Measurements from ENCODE around the gene AP1B1.

The AP1B1 gene

GRCh38 chr22:29341056-29341848 lies 47.1 kb downstream of the AP1B1 start:
- Histone ChIP-seq H3K4me1 (ENCODE audit: control insufficient read depth, insufficient read depth, low read length, poor library complexity, severe bottlenecking) (peaks cover 4% of the 10 kb centered on the region), H3K9me3 (ENCODE audit: control insufficient read depth, low read length) (no peaks in the 10 kb centered on the region), H3K27ac (ENCODE audit: low read depth, low read length, severe bottlenecking) (no peak overlapping the region), H3K4me3 (ENCODE audit: extremely low read depth, insufficient read depth, low read length, poor library complexity, severe bottlenecking) (no peak overlapping the region), H3K36me3 (ENCODE audit: control insufficient read depth, insufficient read depth, low read length) (peaks cover 83% of the 10 kb centered on the region)
- 95 to 97% methylated on average over 15 to 24 of the region's 25 CpGs for WGBS, 2 experiments (ENCODE audit: insufficient coverage in 2 of 2)

- Histone ChIP-seq H3K9me3 (ENCODE audit: control insufficient read depth, low read length) (no peaks in the 10 kb centered on the region), H3K4me3 (ENCODE audit: extremely low read depth, insufficient read depth, low read length, poor library complexity, severe bottlenecking) (no peak overlapping the region), H3K4me1 (ENCODE audit: control insufficient read depth, insufficient read depth, low read length, poor library complexity, severe bottlenecking) (peaks cover 4% of the 10 kb centered on the region), H3K36me3 (ENCODE audit: control insufficient read depth, insufficient read depth, low read length) (peaks cover 83% of the 10 kb centered on the region), H3K27ac (ENCODE audit: low read depth, low read length, severe bottlenecking) (no peak overlapping the region)
- WGBS, 2 experiments (ENCODE audit: insufficient coverage in 2 of 2) = 99 to 100% methylated on average over 2 to 8 of the region's 8 CpGs
Observed at GRCh38 chr22:29340566-29340965, 47.8 kb downstream of the AP1B1 start.

- H3K9me3 ChIP-seq (ENCODE audit: control insufficient read depth, low read length) = no peaks in the 10 kb centered on the region
- no peak overlapping the region for H3K27ac ChIP-seq (ENCODE audit: low read depth, low read length, severe bottlenecking)
- WGBS, 2 experiments (ENCODE audit: insufficient coverage in 2 of 2) = 95% methylated on average over 13 to 16 of the region's 23 CpGs
- no peak overlapping the region for H3K4me3 ChIP-seq (ENCODE audit: extremely low read depth, insufficient read depth, low read length, poor library complexity, severe bottlenecking)
- peaks cover 4% of the 10 kb centered on the region for H3K4me1 ChIP-seq (ENCODE audit: control insufficient read depth, insufficient read depth, low read length, poor library complexity, severe bottlenecking)
- H3K36me3 ChIP-seq (ENCODE audit: control insufficient read depth, insufficient read depth, low read length) = peaks cover 86% of the 10 kb centered on the region
Observed at GRCh38 chr22:29339381-29340235, 48.8 kb downstream of the AP1B1 start.

GRCh38 chr22:29338398-29338797 lies 50.0 kb downstream of the AP1B1 start:
- WGBS, 2 experiments (ENCODE audit: insufficient coverage in 2 of 2) = 94 to 100% methylated on average over 3 to 6 of the region's 6 CpGs
- Histone ChIP-seq H3K36me3 (ENCODE audit: control insufficient read depth, insufficient read depth, low read length) (peaks cover 83% of the 10 kb centered on the region), H3K4me1 (ENCODE audit: control insufficient read depth, insufficient read depth, low read length, poor library complexity, severe bottlenecking) (no peaks in the 10 kb centered on the region), H3K27ac (ENCODE audit: low read depth, low read length, severe bottlenecking) (no peak overlapping the region), H3K4me3 (ENCODE audit: extremely low read depth, insufficient read depth, low read length, poor library complexity, severe bottlenecking) (no peak overlapping the region), H3K9me3 (ENCODE audit: control insufficient read depth, low read length) (no peaks in the 10 kb centered on the region)

- H3K4me3 ChIP-seq (ENCODE audit: extremely low read depth, insufficient read depth, low read length, poor library complexity, severe bottlenecking) = no peak overlapping the region
- WGBS, 2 experiments (ENCODE audit: insufficient coverage in 2 of 2) = 89 to 93% methylated on average over 12 of the region's 12 CpGs
- peaks cover 83% of the 10 kb centered on the region for H3K36me3 ChIP-seq (ENCODE audit: control insufficient read depth, insufficient read depth, low read length)
- no peak overlapping the region for H3K27ac ChIP-seq (ENCODE audit: low read depth, low read length, severe bottlenecking)
- H3K4me1 ChIP-seq (ENCODE audit: control insufficient read depth, insufficient read depth, low read length, poor library complexity, severe bottlenecking) = no peaks in the 10 kb centered on the region
- no peaks in the 10 kb centered on the region for H3K9me3 ChIP-seq (ENCODE audit: control insufficient read depth, low read length)
Observed at GRCh38 chr22:29337631-29338284, 50.6 kb downstream of the AP1B1 start.

GRCh38 chr22:29336751-29337490 lies 51.4 kb downstream of the AP1B1 start:
- Histone ChIP-seq H3K4me3 (ENCODE audit: extremely low read depth, insufficient read depth, low read length, poor library complexity, severe bottlenecking) (no peak overlapping the region), H3K36me3 (ENCODE audit: control insufficient read depth, insufficient read depth, low read length) (peaks cover 82% of the 10 kb centered on the region), H3K9me3 (ENCODE audit: control insufficient read depth, low read length) (no peaks in the 10 kb centered on the region), H3K4me1 (ENCODE audit: control insufficient read depth, insufficient read depth, low read length, poor library complexity, severe bottlenecking) (peaks cover under 1% of the 10 kb centered on the region), H3K27ac (ENCODE audit: low read depth, low read length, severe bottlenecking) (no peak overlapping the region)
- 94 to 96% methylated on average over 13 to 14 of the region's 14 CpGs for WGBS, 2 experiments (ENCODE audit: insufficient coverage in 2 of 2)

GRCh38 chr22:29335656-29336055 lies 52.7 kb downstream of the AP1B1 start:
- Histone ChIP-seq H3K4me1 (ENCODE audit: control insufficient read depth, insufficient read depth, low read length, poor library complexity, severe bottlenecking) (peaks cover 12% of the 10 kb centered on the region), H3K36me3 (ENCODE audit: control insufficient read depth, insufficient read depth, low read length) (peaks cover 77% of the 10 kb centered on the region)
- 89 to 93% methylated on average over 10 to 11 of the region's 11 CpGs for WGBS, 2 experiments (ENCODE audit: insufficient coverage in 2 of 2)

GRCh38 chr22:29334696-29335344 lies 53.5 kb downstream of the AP1B1 start:
- Histone ChIP-seq H3K4me3 (ENCODE audit: extremely low read depth, insufficient read depth, low read length, poor library complexity, severe bottlenecking) (no peak overlapping the region), H3K36me3 (ENCODE audit: control insufficient read depth, insufficient read depth, low read length) (peaks cover 76% of the 10 kb centered on the region)
- 97 to 98% methylated on average over 8 to 10 of the region's 12 CpGs for WGBS, 2 experiments (ENCODE audit: insufficient coverage in 2 of 2)

More at GRCh38 chr22:29335656-29336055, 52.7 kb downstream of the AP1B1 start:
- Histone ChIP-seq H3K27ac (ENCODE audit: low read depth, low read length, severe bottlenecking) (no peak overlapping the region), H3K9me3 (ENCODE audit: control insufficient read depth, low read length) (no peaks in the 10 kb centered on the region), H3K4me3 (ENCODE audit: extremely low read depth, insufficient read depth, low read length, poor library complexity, severe bottlenecking) (no peak overlapping the region)

GRCh38 chr22:29334148-29334547 lies 54.2 kb downstream of the AP1B1 start:
- no peak overlapping the region for H3K4me3 ChIP-seq (ENCODE audit: extremely low read depth, insufficient read depth, low read length, poor library complexity, severe bottlenecking)
- no peaks in the 10 kb centered on the region for H3K9me3 ChIP-seq (ENCODE audit: control insufficient read depth, low read length)
- 98 to 100% methylated on average over 5 of the region's 7 CpGs for WGBS, 2 experiments (ENCODE audit: insufficient coverage in 2 of 2)
- peaks cover 76% of the 10 kb centered on the region for H3K36me3 ChIP-seq (ENCODE audit: control insufficient read depth, insufficient read depth, low read length)
- H3K4me1 ChIP-seq (ENCODE audit: control insufficient read depth, insufficient read depth, low read length, poor library complexity, severe bottlenecking) = peaks cover 19% of the 10 kb centered on the region
- no peak overlapping the region for H3K27ac ChIP-seq (ENCODE audit: low read depth, low read length, severe bottlenecking)

More at GRCh38 chr22:29334696-29335344, 53.5 kb downstream of the AP1B1 start:
- H3K4me1 ChIP-seq (ENCODE audit: control insufficient read depth, insufficient read depth, low read length, poor library complexity, severe bottlenecking) = peaks cover 19% of the 10 kb centered on the region
- H3K9me3 ChIP-seq (ENCODE audit: control insufficient read depth, low read length) = no peaks in the 10 kb centered on the region
- H3K27ac ChIP-seq (ENCODE audit: low read depth, low read length, severe bottlenecking) = no peak overlapping the region

Measured in mesodermal cell (in vitro differentiated cells).